ENCODE measurements around the gene SNRPA.

DNA sequence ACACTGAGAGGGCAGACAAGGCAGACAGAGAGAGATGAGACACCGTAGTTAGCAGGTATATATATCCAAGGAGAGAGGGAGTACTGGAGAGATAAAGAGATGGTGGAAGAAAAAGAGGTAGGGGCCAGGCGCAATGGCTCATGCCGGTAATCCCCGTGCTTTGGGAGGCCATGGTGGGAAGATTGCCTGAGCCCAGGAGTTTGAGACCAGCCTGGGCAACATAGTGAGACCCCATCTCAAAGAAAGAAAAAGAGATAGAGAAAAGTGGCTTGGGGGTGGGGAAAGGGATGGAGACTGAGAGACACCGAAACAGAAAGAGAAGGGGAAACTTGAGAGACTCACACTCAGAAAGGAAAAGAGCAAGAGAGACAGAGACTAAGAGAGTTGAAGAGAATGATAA, 29.6 kb downstream of the SNRPA start:
- TF ChIP-seq POLR2A (IDR thresholded peaks at IDR 0.05), result no peak
- no peak for TF ChIP-seq CTCF (IDR thresholded peaks at IDR 0.05)
- no peak for TF ChIP-seq POLR2AphosphoS5 (IDR thresholded peaks at IDR 0.05; ENCODE audit: insufficient read depth in 1 of 2, low read depth in 1 of 2)
